Endodermal cell (in vitro differentiated cells): Measurements from ENCODE around the gene RBM17. TPM values are rescaled to one million over a fixed set of nuclear protein-coding genes. Genes with fewer than 3 reads are reported as not detected.
A peak's percentile ranks its signal among the peaks of the same experiment; 100 is the strongest.

Source experiments
- DNase-seq: peaks from one replicate; pipeline ENCODE4 v3.0.0-alpha.2; 2017
- H3K27ac ChIP-seq: 2 replicates; pipeline ENCODE4 v1.5.1; 2013; ENCODE audit warnings: mild to moderate bottlenecking, low read depth, low read length, moderate library complexity
- H3K27me3 ChIP-seq: 2 replicates; pipeline ENCODE4 v1.6.1; 2013; ENCODE audit warnings: mild to moderate bottlenecking, low read length, moderate library complexity; ENCODE audit not compliant: insufficient read depth, control insufficient read depth, poor library complexity, severe bottlenecking
- H3K36me3 ChIP-seq: 2 replicates; pipeline ENCODE4 v1.7.0; 2013; ENCODE audit warnings: mild to moderate bottlenecking, low read length, moderate library complexity; ENCODE audit not compliant: control insufficient read depth, insufficient read depth
- H3K4me1 ChIP-seq: one replicate; pipeline ENCODE4 v1.7.0; 2013; ENCODE audit warnings: low read length; ENCODE audit not compliant: control insufficient read depth, insufficient read depth
- H3K4me3 ChIP-seq: 2 replicates; pipeline ENCODE4 v1.5.1; 2013; ENCODE audit warnings: mild to moderate bottlenecking, low read length, moderate library complexity
- H3K9ac ChIP-seq: 2 replicates; pipeline ENCODE4 v1.6.1; 2013; ENCODE audit warnings: mild to moderate bottlenecking, low read length, moderate library complexity; ENCODE audit not compliant: poor library complexity, severe bottlenecking; ENCODE audit errors: extremely low read depth
- H3K9me3 ChIP-seq: 2 replicates; pipeline ENCODE4 v1.6.1; 2013; ENCODE audit warnings: mild to moderate bottlenecking, low read length, moderate library complexity; ENCODE audit not compliant: control insufficient read depth
- H3K27ac Mint-ChIP-seq: 2 replicates; pipeline ENCODE4 v1.8.0; 2020; ENCODE audit warnings: mixed read lengths
- H3K27me3 Mint-ChIP-seq: 2 replicates; pipeline ENCODE4 v1.8.0; 2021; ENCODE audit warnings: mild to moderate bottlenecking, mixed read lengths; ENCODE audit not compliant: insufficient read depth
- H3K36me3 Mint-ChIP-seq: 2 replicates; pipeline ENCODE4 v1.8.0; 2020; ENCODE audit warnings: low read depth, mixed read lengths
- H3K4me1 Mint-ChIP-seq: 2 replicates; pipeline ENCODE4 v1.8.0; 2020; ENCODE audit warnings: mixed read lengths
- H3K4me3 Mint-ChIP-seq: 2 replicates; pipeline ENCODE4 v1.8.0; 2020; ENCODE audit warnings: mild to moderate bottlenecking, moderate library complexity, mixed read lengths
- H3K9me3 Mint-ChIP-seq: 2 replicates; pipeline ENCODE4 v1.8.0; 2020; ENCODE audit warnings: mild to moderate bottlenecking, mixed read lengths
- CTCF ChIP-seq: fragments of 200-600 bp; sonication (generic); conservative IDR thresholded peaks from 2 replicates; pipeline ENCODE4 v1.5.0; 2021; ENCODE audit warnings: antibody characterized with exemption, mild to moderate bottlenecking
- WGBS, 2 experiments: methylation state at CpG; one replicate each; pipeline versions ENCODE4 v1.1.5 to v1.1.7; 2013; ENCODE audit warnings: missing lambda C conversion rate in 2 of 2, mixed read lengths in 1 of 2; ENCODE audit not compliant: insufficient coverage in 1 of 2, insufficient read length in 1 of 2; 5-methylcytosine and 5-hydroxymethylcytosine counted together
- total RNA-seq, 2 donors: library from RNA; stranded (reverse); fragmentation: NEBNext Ultra II Directional in 1 of 2; extraction: Animal tissue kit (Norgen Biotek cat#: 25700) in 1 of 2; gene quantifications; 2 replicates in 1 of 2; 3 replicates in 1 of 2; pipeline ENCODE4 v1.2.1, GENCODE V29; 2021

The RBM17 gene
- total RNA-seq, 2 donors from 2014 or later, result 123 to 139 TPM

GRCh38 chr10:6086375-6087233 lies 2.2 kb upstream of the RBM17 start:
- H3K4me3 ChIP-seq, result no peak overlapping the region
- H3K27ac ChIP-seq, result no peak overlapping the region
- H3K4me1 ChIP-seq, result no peaks in the 10 kb centered on the region
- Mint-ChIP-seq H3K9me3 (peaks cover 6% of the 10 kb centered on the region), H3K36me3 (no peaks in the 10 kb centered on the region), H3K4me3 (no peak overlapping the region), H3K27me3 (peaks cover 5% of the 10 kb centered on the region), H3K4me1 (peaks cover 32% of the 10 kb centered on the region), H3K27ac (peak overlapping the region; percentile 29)
- peaks cover 9% of the 10 kb centered on the region for H3K9me3 ChIP-seq
- no peaks in the 10 kb centered on the region for H3K27me3 ChIP-seq
- no peaks in the 10 kb centered on the region for H3K36me3 ChIP-seq
- DNase-seq, result peak; percentile 96
- TF ChIP-seq CTCF, result peak; percentile 92
- 32 to 35% methylated on average over 18 to 19 of the region's 19 CpGs for WGBS, 2 experiments
- H3K9ac ChIP-seq, result no peak overlapping the region

- H3K9me3 Mint-ChIP-seq, result no peaks in the 10 kb centered on the region
- peak overlapping the region; percentile 87 for H3K4me3 Mint-ChIP-seq
- Histone ChIP-seq H3K4me1 (no peaks in the 10 kb centered on the region), H3K27ac (peak overlapping the region; percentile 88), H3K9me3 (no peaks in the 10 kb centered on the region), H3K36me3 (peaks cover 5% of the 10 kb centered on the region), H3K9ac (peak overlapping the region; percentile 95), H3K27me3 (no peaks in the 10 kb centered on the region), H3K4me3 (peak overlapping the region; percentile 90)
- 1 to 3% methylated on average over 13 to 53 of the region's 53 CpGs for WGBS, 2 experiments
- no peaks in the 10 kb centered on the region for H3K27me3 Mint-ChIP-seq
- peaks cover 36% of the 10 kb centered on the region for H3K4me1 Mint-ChIP-seq
- peak overlapping the region; percentile 87 for H3K27ac Mint-ChIP-seq
- no peak for TF ChIP-seq CTCF
- peaks cover 2% of the 10 kb centered on the region for H3K36me3 Mint-ChIP-seq
- peak; percentile 84 for DNase-seq
Measured at GRCh38 chr10:6089334-6090219, 743 bp downstream of the RBM17 start.

GRCh38 chr10:6091630-6092029 lies 2.8 kb downstream of the RBM17 start:
- WGBS, 2 experiments, result 9% methylated on average over 1 of the region's 1 CpG; no CpG with 5 or more reads in 1 of the 2 experiments
- Histone ChIP-seq H3K9me3 (no peaks in the 10 kb centered on the region), H3K36me3 (peaks cover 5% of the 10 kb centered on the region), H3K27ac (no peak overlapping the region), H3K4me3 (peak overlapping the region; percentile 42), H3K9ac (no peak overlapping the region), H3K4me1 (no peaks in the 10 kb centered on the region), H3K27me3 (no peaks in the 10 kb centered on the region)
- H3K4me1 Mint-ChIP-seq, result peaks cover 47% of the 10 kb centered on the region
- TF ChIP-seq CTCF, result no peak
- H3K9me3 Mint-ChIP-seq, result no peaks in the 10 kb centered on the region
- DNase-seq, result no peak
- peak overlapping the region; percentile 61 for H3K27ac Mint-ChIP-seq
- H3K27me3 Mint-ChIP-seq, result no peaks in the 10 kb centered on the region
- peak overlapping the region; percentile 15 for H3K4me3 Mint-ChIP-seq
- H3K36me3 Mint-ChIP-seq, result peaks cover 2% of the 10 kb centered on the region
